HepG2 (cell line): Measurements from ENCODE around the gene CCRL2. TPM values are rescaled to one million over a fixed set of nuclear protein-coding genes. Genes with fewer than 3 reads are reported as not detected.

Experiments used
- ATAC-seq: fragments of 200-7000 bp; cut with Tn5 transposase; 3 replicates; pipeline ENCODE4 v1.9.1; 2020; ENCODE audit warnings: mild to moderate bottlenecking, moderate library complexity
- BruUV-seq: library from RNA; stranded (reverse); fragments of 400-500 nt; replicated peaks from 2 replicates; lab custom pipeline; 2021; lab: Mats Ljungman, UMichigan
- CTCF ChIA-PET: fragments of 300-600 bp; formaldehyde crosslinking; extraction: SDS; loops from one replicate; lab custom pipeline; 2021; ENCODE audit warnings: low total read pairs, inconsistent platforms, low intra/inter-chr PET ratio; lab: Yijun Ruan, JAX
- POLR2A ChIA-PET: fragments of 350-600 bp; sonication (Branson Sonifier 250); formaldehyde crosslinking; loops from one replicate; lab custom pipeline; 2020; ENCODE audit warnings: antibody characterized with exemption, inconsistent platforms; lab: Yijun Ruan, JAX
- DNase-seq: peaks from one replicate; pipeline ENCODE4 v3.0.0-alpha.2; 2015; ENCODE audit warnings: low spot score
- FAIRE-seq: peaks from 3 replicates; lab custom pipeline; 2011; peaks lifted over from hg19 to GRCh38; lab: Jason Lieb, UNC
- H2AFZ ChIP-seq: one replicate; pipeline ENCODE4 v1.6.1; 2011; ENCODE audit warnings: low read length, inconsistent platforms
- H3K27ac ChIP-seq: fragments of 300-600 bp; 3 replicates; pipeline ENCODE4 v1.8.0; 2011; ENCODE audit warnings: mixed run types, mild to moderate bottlenecking, mixed read lengths, low read length, inconsistent platforms; ENCODE audit not compliant: insufficient read depth; ENCODE audit errors: extremely low read length
- H3K27me3 ChIP-seq, 2 experiments: fragments of 200-600 bp in 1 of 2; 2 replicates in 1 of 2; 3 replicates in 1 of 2; pipeline versions ENCODE4 v1.6.0 to v1.8.0; 2011; ENCODE audit warnings: low read length in 2 of 2, mild to moderate bottlenecking in 2 of 2, moderate library complexity in 2 of 2, inconsistent platforms in 1 of 2; ENCODE audit not compliant: insufficient read depth in 2 of 2, control insufficient read depth in 1 of 2
- H3K36me3 ChIP-seq, 2 experiments: fragments of 200-600 bp in 1 of 2; replicated peaks in 1 of 2; 2 replicates in 1 of 2; 3 replicates in 1 of 2; pipeline versions ENCODE4 v1.5.1 to v1.8.0; 2011; ENCODE audit warnings: low read length in 2 of 2, inconsistent platforms in 1 of 2; ENCODE audit not compliant: insufficient read depth in 2 of 2, control insufficient read depth in 1 of 2
- H3K4me1 ChIP-seq: 2 replicates; pipeline ENCODE4 v1.5.1; 2012; ENCODE audit warnings: low read length, inconsistent platforms; ENCODE audit not compliant: insufficient read depth
- H3K4me2 ChIP-seq: 2 replicates; pipeline ENCODE4 v1.6.0; 2011; ENCODE audit warnings: low read depth, low read length, inconsistent platforms
- H3K4me3 ChIP-seq, 3 experiments: fragments of 200-600 bp in 1 of 3; sonication (generic), shearing (Covaris generic) in 1 of 3; replicated peaks in 1 of 3; 2 replicates each; pipeline ENCODE4 v1.5.1; 2011 to 2016; ENCODE audit warnings: low read length in 3 of 3, inconsistent platforms in 2 of 3, low read depth in 2 of 3, mild to moderate bottlenecking in 2 of 3, control low read depth in 1 of 3, mixed read lengths in 1 of 3; ENCODE audit not compliant: insufficient read depth in 1 of 3
- H3K79me2 ChIP-seq: one replicate; pipeline ENCODE4 v1.6.1; 2011; ENCODE audit warnings: low read length, inconsistent platforms; ENCODE audit not compliant: insufficient read depth
- H3K9ac ChIP-seq: 2 replicates; pipeline ENCODE4 v1.6.0; 2011; ENCODE audit warnings: mild to moderate bottlenecking, low read depth, low read length, inconsistent platforms; ENCODE audit not compliant: insufficient read depth
- H3K9me3 ChIP-seq: 2 replicates; pipeline ENCODE4 v1.5.1; 2012; ENCODE audit warnings: mild to moderate bottlenecking, low read length
- H4K20me1 ChIP-seq: 2 replicates; pipeline ENCODE4 v1.6.0; 2011; ENCODE audit warnings: inconsistent platforms, mild to moderate bottlenecking, low read length, moderate library complexity; ENCODE audit not compliant: insufficient read depth
- ATM ChIP-seq: fragments of 450-650 bp; IDR thresholded peaks from 2 replicates; pipeline ENCODE4 v1.7.1; 2017; ENCODE audit warnings: mild to moderate bottlenecking, borderline replicate concordance
- CEBPB ChIP-seq: IDR thresholded peaks from 2 replicates; pipeline ENCODE4 v1.6.1; 2011; ENCODE audit warnings: low read depth, low read length, improper control_type of control experiment, borderline replicate concordance
- HNRNPUL1 ChIP-seq: fragments of 200-400 bp; formaldehyde crosslinking; IDR thresholded peaks from 2 replicates; pipeline ENCODE4 v1.6.1; 2017; ENCODE audit warnings: low read depth, mild to moderate bottlenecking, low read length, moderate library complexity
- KMT2A ChIP-seq: sonication (generic); formaldehyde crosslinking; IDR thresholded peaks from 2 replicates; pipeline ENCODE4 v1.4.0; 2020; ENCODE audit warnings: missing genetic modification reagents
- MEF2D ChIP-seq: sonication (generic); formaldehyde crosslinking; IDR thresholded peaks from 2 replicates; pipeline ENCODE4 v1.5.1; 2020; ENCODE audit warnings: mild to moderate bottlenecking, missing genetic modification reagents
- MXD4 ChIP-seq: IDR thresholded peaks from 2 replicates; pipeline ENCODE4 v1.6.1; 2016; ENCODE audit warnings: mild to moderate bottlenecking, missing biosample characterization, missing genetic modification reagents
- MYPOP ChIP-seq: sonication (generic); formaldehyde crosslinking; IDR thresholded peaks from 2 replicates; pipeline ENCODE4 v1.8.1; 2023; ENCODE audit warnings: mild to moderate bottlenecking, moderate library complexity, missing genetic modification reagents
- NFE2 ChIP-seq: sonication (generic); formaldehyde crosslinking; IDR thresholded peaks from 2 replicates; pipeline ENCODE4 v1.4.0; 2020; ENCODE audit warnings: missing genetic modification reagents
- NR3C1 ChIP-seq: sonication (generic); formaldehyde crosslinking; IDR thresholded peaks from 2 replicates; pipeline ENCODE4 v1.4.0; 2020; ENCODE audit warnings: missing genetic modification reagents
- ZC3H13 ChIP-seq: sonication (generic); formaldehyde crosslinking; IDR thresholded peaks from 2 replicates; pipeline ENCODE4 v1.8.1; 2023; ENCODE audit warnings: mild to moderate bottlenecking, missing genetic modification reagents, moderate library complexity
- ZFP36L2 ChIP-seq: sonication (generic); formaldehyde crosslinking; IDR thresholded peaks from 2 replicates; pipeline ENCODE4 v1.4.0; 2020; ENCODE audit warnings: missing genetic modification reagents
- ZFP62 ChIP-seq: sonication (generic); formaldehyde crosslinking; IDR thresholded peaks from 2 replicates; pipeline ENCODE4 v1.4.0; 2020; ENCODE audit warnings: missing genetic modification reagents
- ZFX ChIP-seq: sonication (generic); formaldehyde crosslinking; IDR thresholded peaks from 2 replicates; pipeline ENCODE4 v1.4.0; 2020; ENCODE audit warnings: mild to moderate bottlenecking, low read depth, missing genetic modification reagents, moderate library complexity
- ZNF670 ChIP-seq: sonication (generic); formaldehyde crosslinking; IDR thresholded peaks from 2 replicates; pipeline ENCODE4 v1.8.0; 2022; ENCODE audit warnings: mild to moderate bottlenecking, missing genetic modification reagents, borderline replicate concordance
- ZNF737 ChIP-seq: sonication (generic); formaldehyde crosslinking; IDR thresholded peaks from 2 replicates; pipeline ENCODE4 v1.5.0; 2020; ENCODE audit warnings: missing genetic modification reagents, mild to moderate bottlenecking, borderline replicate concordance
- ZNF773 ChIP-seq: sonication (generic); formaldehyde crosslinking; IDR thresholded peaks from 2 replicates; pipeline ENCODE4 v1.4.0; 2020; ENCODE audit warnings: missing genetic modification reagents, borderline replicate concordance
- ZNF891 ChIP-seq: sonication (generic); formaldehyde crosslinking; IDR thresholded peaks from 2 replicates; pipeline ENCODE4 v1.5.0; 2020; ENCODE audit warnings: mild to moderate bottlenecking, missing genetic modification reagents
- ZSCAN30 ChIP-seq: sonication (generic); formaldehyde crosslinking; IDR thresholded peaks from 2 replicates; pipeline ENCODE4 v1.5.0; 2020; ENCODE audit warnings: mild to moderate bottlenecking, missing genetic modification reagents
- WGBS: methylation state at CpG from one replicate; pipeline ENCODE4 v1.1.6; 2017; ENCODE audit warnings: low lambda C conversion rate; 5-methylcytosine and 5-hydroxymethylcytosine counted together
- in situ Hi-C: cut with HindIII; loops from 2 replicates; pipeline ENCODE4 v1.10.0; 2017; ENCODE audit warnings: low pct_unique_long_range_greater_than_20kb; ENCODE audit not compliant: extremely low pct_ligation_motif_present
- intact Hi-C: fragments of 100-400 bp; cut with micrococcal nuclease; formaldehyde crosslinking; loops from one replicate; pipeline ENCODE4 v1.10.0; 2022; ENCODE audit not compliant: unreplicated experiment
- polyA plus RNA-seq, 8 experiments: library from polyadenylated mRNA; depleted of rRNA in 3 of 8; stranded (reverse) in 7 of 8; unstranded in 1 of 8; fragments of >200 nt; fragmentation: Illumina TruSeq in 4 of 8; extraction: Trizol in 4 of 8; gene quantifications; 2 replicates each; pipeline versions ENCODE4 v1.2.1 to v1.2.3, GENCODE V29; 2011 to 2016; ENCODE audit warnings: low read depth in 4 of 8, missing spikeins in 1 of 8, mixed read lengths in 1 of 8; ENCODE audit not compliant: insufficient read depth in 1 of 8
- total RNA-seq, 5 experiments: library from RNA; depleted of rRNA; stranded (reverse); fragments of >200 nt; fragmentation: Illumina TruSeq; extraction: Trizol; gene quantifications; 2 replicates each; pipeline ENCODE4 v1.2.3, GENCODE V29; 2016; ENCODE audit warnings: low read depth in 1 of 5

The CCRL2 gene
- total and polyA plus RNA-seq, 2 of the 13 experiments (the other 11 are each of a cell fraction or from before 2014, with no cell fraction given): not detected

GRCh38 chr3:46435081-46435726 is 28.1 kb downstream of the CCRL2 start:
- H3K79me2 ChIP-seq: no peaks in the 10 kb centered on the region

GRCh38 chr3:46438831-46439230 is 31.8 kb downstream of the CCRL2 start:
- intact Hi-C loops: no loop called here
- Histone ChIP-seq H3K9ac (no peak overlapping the region), H2AFZ (no peak overlapping the region), H3K79me2 (no peaks in the 10 kb centered on the region), H3K4me3 (no peak overlapping the region), H4K20me1 (no peaks in the 10 kb centered on the region), H3K4me1 (no peaks in the 10 kb centered on the region), H3K27me3 (no peaks in the 10 kb centered on the region), H3K9me3 (no peaks in the 10 kb centered on the region), H3K4me2 (no peak overlapping the region), H3K27ac (no peak overlapping the region), H3K36me3 (no peaks in the 10 kb centered on the region)
- BruUV-seq: no TSS peak
- WGBS: 25% methylated on average over 2 of the region's 3 CpGs
- in situ Hi-C loops: no loop called here
- ATAC-seq (no peak), FAIRE-seq (no peak), DNase-seq (no peak)
- ChIA-PET CTCF (no interaction called here), POLR2A (no interaction called here)
- TF ChIP-seq ZNF737 (CRISPR knock-in tag) (no peak), ZFP36L2 (CRISPR knock-in tag) (no peak), ZFP62 (CRISPR knock-in tag) (no peak), CEBPB (no peak), HNRNPUL1 (no peak), MYPOP (CRISPR knock-in tag) (no peak), ZFX (CRISPR knock-in tag) (no peak), NR3C1 (CRISPR knock-in tag) (no peak), MXD4 (CRISPR knock-in tag) (no peak), KMT2A (no peak), ZNF891 (CRISPR knock-in tag) (no peak), ZSCAN30 (CRISPR knock-in tag) (no peak), MEF2D (CRISPR knock-in tag) (no peak), ATM (no peak), ZC3H13 (CRISPR knock-in tag) (no peak)

More at GRCh38 chr3:46435081-46435726, 28.1 kb downstream of the CCRL2 start:
- no peaks in the 10 kb centered on the region for H3K27me3 ChIP-seq
- H2AFZ ChIP-seq: no peak overlapping the region
- ATAC-seq (no peak), FAIRE-seq (no peak), DNase-seq (no peak)
- H4K20me1 ChIP-seq: no peaks in the 10 kb centered on the region
- H3K9me3 ChIP-seq: no peaks in the 10 kb centered on the region
- H3K4me2 ChIP-seq: no peak overlapping the region
- ChIA-PET CTCF (no interaction called here), POLR2A (no interaction called here)
- 27% methylated on average over 3 of the region's 3 CpGs for WGBS
- intact Hi-C loops: no loop called here
- in situ Hi-C loops: no loop called here
- no peak overlapping the region for H3K9ac ChIP-seq
- TF ChIP-seq ZNF773: no peak
- TF ChIP-seq NFE2 (CRISPR knock-in tag): no peak
- TF ChIP-seq ZNF670 (CRISPR knock-in tag): no peak
- no peak overlapping the region for H3K4me3 ChIP-seq
- no peaks in the 10 kb centered on the region for H3K36me3 ChIP-seq
- BruUV-seq: no TSS peak
- H3K4me1 ChIP-seq: no peaks in the 10 kb centered on the region
- H3K27ac ChIP-seq: no peak overlapping the region
